Neuronal stem cell (in vitro differentiated cells): ENCODE data around the gene CACNA2D4.

Experiments used
- DNase-seq: peaks from one replicate; pipeline ENCODE4 v3.0.0-alpha.2; 2013; ENCODE audit warnings: low spot score
- H2AFZ ChIP-seq: one replicate; pipeline ENCODE4 v1.6.1; 2013; ENCODE audit warnings: mild to moderate bottlenecking, low read length, inconsistent platforms
- H2AK5ac ChIP-seq: 2 replicates; pipeline ENCODE4 v1.6.1; 2013; ENCODE audit warnings: low read depth, mild to moderate bottlenecking, inconsistent platforms, low read length, moderate library complexity, mixed read lengths
- H2BK120ac ChIP-seq: 2 replicates; pipeline ENCODE4 v1.6.1; 2013; ENCODE audit warnings: low read depth, mild to moderate bottlenecking, inconsistent platforms, low read length, moderate library complexity, mixed read lengths
- H2BK12ac ChIP-seq: one replicate; pipeline ENCODE4 v1.6.1; 2013; ENCODE audit warnings: low read length, inconsistent platforms
- H2BK15ac ChIP-seq: 2 replicates; pipeline ENCODE4 v1.6.1; 2013; ENCODE audit warnings: mild to moderate bottlenecking, low read length, inconsistent platforms, mixed read lengths
- H2BK5ac ChIP-seq: one replicate; pipeline ENCODE4 v1.6.1; 2013; ENCODE audit warnings: inconsistent platforms, mild to moderate bottlenecking, low read length, moderate library complexity
- H3K14ac ChIP-seq: one replicate; pipeline ENCODE4 v1.6.1; 2013; ENCODE audit warnings: low read length, inconsistent platforms
- H3K18ac ChIP-seq: 2 replicates; pipeline ENCODE4 v1.6.1; 2013; ENCODE audit warnings: low read length, inconsistent platforms
- H3K23ac ChIP-seq: 2 replicates; pipeline ENCODE4 v1.6.1; 2013; ENCODE audit warnings: low read depth, mild to moderate bottlenecking, mixed read lengths, low read length, inconsistent platforms; ENCODE audit not compliant: poor library complexity
- H3K27ac ChIP-seq: replicated peaks from 3 replicates; pipeline ENCODE4 v1.5.1; 2013; ENCODE audit warnings: low read length, inconsistent platforms
- H3K27me3 ChIP-seq, 3 experiments: 2 replicates each; pipeline ENCODE4 v1.6.1; 2013; ENCODE audit warnings: low read length in 3 of 3, mild to moderate bottlenecking in 2 of 3, inconsistent platforms in 1 of 3, low read depth in 1 of 3, mixed read lengths in 1 of 3, moderate library complexity in 1 of 3; ENCODE audit not compliant: control insufficient read depth in 3 of 3, insufficient read depth in 3 of 3
- H3K36me3 ChIP-seq, 2 donors: replicated peaks in 1 of 2; 2 replicates each; pipeline ENCODE4 v1.6.1; 2013; ENCODE audit warnings: low read length in 2 of 2; ENCODE audit not compliant: control insufficient read depth in 2 of 2, insufficient read depth in 2 of 2
- H3K4ac ChIP-seq: 2 replicates; pipeline ENCODE4 v1.6.1; 2013; ENCODE audit warnings: inconsistent platforms, mild to moderate bottlenecking, low read length, moderate library complexity
- H3K4me1 ChIP-seq, 2 donors: 1 replicate in 1 of 2; 2 replicates in 1 of 2; pipeline ENCODE4 v1.6.1; 2013; ENCODE audit warnings: low read length in 2 of 2, low read depth in 1 of 2; ENCODE audit not compliant: control insufficient read depth in 2 of 2, insufficient read depth in 1 of 2
- H3K4me2 ChIP-seq: one replicate; pipeline ENCODE4 v1.6.1; 2013; ENCODE audit warnings: mild to moderate bottlenecking, low read length, inconsistent platforms; ENCODE audit not compliant: insufficient read depth, poor library complexity, severe bottlenecking
- H3K4me3 ChIP-seq, 2 donors: 2 replicates each; pipeline ENCODE4 v1.5.1; 2013; ENCODE audit warnings: low read length in 2 of 2, mild to moderate bottlenecking in 2 of 2, inconsistent platforms in 1 of 2, moderate library complexity in 1 of 2
- H3K79me1 ChIP-seq: one replicate; pipeline ENCODE4 v1.6.1; 2013; ENCODE audit warnings: low read depth, mild to moderate bottlenecking, inconsistent platforms, low read length, moderate library complexity
- H3K9ac ChIP-seq: one replicate; pipeline ENCODE4 v1.6.1; 2013; ENCODE audit warnings: mild to moderate bottlenecking, low read depth, low read length, inconsistent platforms; ENCODE audit not compliant: poor library complexity
- H3K9me3 ChIP-seq, 2 donors: replicated peaks in 1 of 2; 2 replicates each; pipeline versions ENCODE3 to v1.6.1; 2013; ENCODE audit warnings: low read length in 2 of 2, mild to moderate bottlenecking in 2 of 2, inconsistent platforms in 1 of 2, low read depth in 1 of 2, mixed read lengths in 1 of 2, moderate library complexity in 1 of 2; ENCODE audit not compliant: control insufficient read depth in 2 of 2, insufficient read depth in 1 of 2
- H4K8ac ChIP-seq: one replicate; pipeline ENCODE4 v1.6.1; 2013; ENCODE audit warnings: low read depth, mild to moderate bottlenecking, inconsistent platforms, low read length, moderate library complexity
- H4K91ac ChIP-seq: one replicate; pipeline ENCODE4 v1.6.1; 2013; ENCODE audit warnings: low read length, low read depth, mild to moderate bottlenecking, inconsistent platforms; ENCODE audit not compliant: poor library complexity
- WGBS, 2 donors: extraction: QIAGEN DNeasy Blood & Tissue Kit; methylation state at CpG; one replicate each; pipeline ENCODE4 v1.1.7; 2013; ENCODE audit warnings: missing lambda C conversion rate in 2 of 2, mixed read lengths in 1 of 2; ENCODE audit not compliant: insufficient read length in 2 of 2, insufficient replicate concordance in 1 of 2; ENCODE audit errors: extremely low coverage in 2 of 2; 5-methylcytosine and 5-hydroxymethylcytosine counted together

The CACNA2D4 gene

GRCh38 chr12:1911598-1912575 lies 6.6 kb downstream of the CACNA2D4 start:
- H2BK5ac ChIP-seq: no peak overlapping the region
- H2BK15ac ChIP-seq: peak overlapping the region; percentile 71
- no peak overlapping the region for H2BK12ac ChIP-seq
- no peak overlapping the region for H4K8ac ChIP-seq
- H2AK5ac ChIP-seq: peak overlapping the region; percentile 86
- peaks cover 0 to 7% (median 0%) of the 10 kb centered on the region in 3 experiments for H3K27me3 ChIP-seq
- peaks cover 2% of the 10 kb centered on the region for H3K79me1 ChIP-seq
- DNase-seq: no peak
- H4K91ac ChIP-seq: no peak overlapping the region
- no peak overlapping the region for H3K27ac ChIP-seq
- no peaks in the 10 kb centered on the region for H3K36me3 ChIP-seq
- H3K9ac ChIP-seq: no peak overlapping the region
- no peak overlapping the region for H3K14ac ChIP-seq
- H3K23ac ChIP-seq: no peak overlapping the region
- H3K4me3 ChIP-seq: no peak overlapping the region
- peak overlapping the region; percentile 80 for H3K18ac ChIP-seq
- no CpG with 5 or more reads among the region's 16 CpGs for WGBS, 2 donors
- H3K4ac ChIP-seq: no peak overlapping the region
- H2AFZ ChIP-seq: peak overlapping the region; percentile 77
- no peak overlapping the region for H2BK120ac ChIP-seq
- H3K9me3 ChIP-seq: peaks cover 0 to 4% of the 10 kb centered on the region in 2 donors
- H3K4me2 ChIP-seq: no peak overlapping the region
- peaks cover 1 to 15% of the 10 kb centered on the region in 2 donors for H3K4me1 ChIP-seq

GRCh38 chr12:1910468-1910867 lies 8.0 kb downstream of the CACNA2D4 start:
- no peak overlapping the region for H3K4me3 ChIP-seq
- no peaks in the 10 kb centered on the region for H3K36me3 ChIP-seq
- H4K8ac ChIP-seq: no peak overlapping the region
- H3K4me1 ChIP-seq: peaks cover 1 to 14% of the 10 kb centered on the region in 2 donors
- no peak overlapping the region for H3K4ac ChIP-seq
- H3K9ac ChIP-seq: no peak overlapping the region
- no peak overlapping the region for H3K18ac ChIP-seq
- H2BK12ac ChIP-seq: no peak overlapping the region
- no peak for DNase-seq
- WGBS, 2 donors: no CpG with 5 or more reads among the region's 3 CpGs
- H3K27me3 ChIP-seq: peaks cover 0 to 4% (median 0%) of the 10 kb centered on the region in 3 experiments
- no peak overlapping the region for H2BK5ac ChIP-seq
- no peak overlapping the region for H2AFZ ChIP-seq
- H2AK5ac ChIP-seq: no peak overlapping the region
- H3K4me2 ChIP-seq: no peak overlapping the region
- peaks cover 0 to 4% of the 10 kb centered on the region in 2 donors for H3K9me3 ChIP-seq
- peaks cover 2% of the 10 kb centered on the region for H3K79me1 ChIP-seq
- H3K23ac ChIP-seq: no peak overlapping the region
- no peak overlapping the region for H3K14ac ChIP-seq
- no peak overlapping the region for H3K27ac ChIP-seq
- H2BK120ac ChIP-seq: no peak overlapping the region
- no peak overlapping the region for H2BK15ac ChIP-seq
- H4K91ac ChIP-seq: no peak overlapping the region

- Histone ChIP-seq H2BK12ac (no peak overlapping the region), H3K27ac (no peak overlapping the region), H2BK15ac (no peak overlapping the region), H3K4me3 (no peak overlapping the region), H3K18ac (peak overlapping the region; percentile 87), H3K4me2 (no peak overlapping the region), H2BK5ac (no peak overlapping the region), H3K23ac (peak overlapping the region; percentile 48), H3K14ac (no peak overlapping the region), H2AFZ (no peak overlapping the region), H3K36me3 (no peaks in the 10 kb centered on the region), H4K8ac (no peak overlapping the region), H4K91ac (no peak overlapping the region), H3K9me3 (peaks cover 0 to 4% of the 10 kb centered on the region in 2 donors), H3K79me1 (no peaks in the 10 kb centered on the region), H2BK120ac (no peak overlapping the region), H3K27me3 (no peaks in the 10 kb centered on the region), H3K4ac (no peak overlapping the region), H2AK5ac (no peak overlapping the region), H3K9ac (no peak overlapping the region), H3K4me1 (peaks cover 1 to 9% of the 10 kb centered on the region in 2 donors)
- no peak for DNase-seq
- WGBS, 2 donors: no CpG with 5 or more reads among the region's 26 CpGs
These were observed 9.7 kb downstream of the CACNA2D4 start for GRCh38 chr12:1908758-1909157.
